Chondrocyte (in vitro differentiated cells): Measurements from ENCODE around the gene MFN2. TPM values are rescaled to one million over a fixed set of nuclear protein-coding genes. Genes with fewer than 3 reads are reported as not detected.
"Not testable (repeated sequence)": the region's sequence is repeated elsewhere in the genome, so short reads cannot be mapped to it uniquely, and the experiment has no call there.

Experiments
- DNase-seq: peaks from one replicate; pipeline ENCODE4 v3.0.0; 2021; ENCODE audit warnings: mixed read lengths, low spot score
- H3K27ac Mint-ChIP-seq: one replicate; pipeline ENCODE4 v1.8.0; 2021; ENCODE audit warnings: mild to moderate bottlenecking, moderate library complexity, mixed read lengths; ENCODE audit not compliant: unreplicated experiment
- H3K27me3 Mint-ChIP-seq: 2 replicates; pipeline ENCODE4 v1.8.0; 2021; ENCODE audit warnings: low read depth, mixed read lengths
- H3K36me3 Mint-ChIP-seq: 2 replicates; pipeline ENCODE4 v1.8.0; 2021; ENCODE audit warnings: low read depth, mixed read lengths
- H3K4me1 Mint-ChIP-seq: 2 replicates; pipeline ENCODE4 v1.8.0; 2021; ENCODE audit warnings: low read depth, mild to moderate bottlenecking, mixed read lengths
- H3K4me3 Mint-ChIP-seq: one replicate; pipeline ENCODE4 v1.8.0; 2021; ENCODE audit warnings: mild to moderate bottlenecking, moderate library complexity, mixed read lengths; ENCODE audit not compliant: unreplicated experiment
- H3K9me3 Mint-ChIP-seq: 2 replicates; pipeline ENCODE4 v1.8.0; 2021; ENCODE audit warnings: low read depth, mixed read lengths
- CTCF ChIP-seq: fragments of 200-600 bp; sonication (generic); IDR thresholded peaks from 2 replicates; pipeline ENCODE4 v1.5.0; 2021; ENCODE audit warnings: antibody characterized with exemption, mild to moderate bottlenecking, moderate library complexity
- total RNA-seq: library from RNA; stranded (reverse); gene quantifications from 3 replicates; pipeline ENCODE4 v1.2.1, GENCODE V29; 2021

MFN2 gene
- total RNA-seq, 1 donor from 2014 or later = 56.6 TPM

- peak overlapping the region; percentile 79 for H3K4me3 Mint-ChIP-seq
- H3K36me3 Mint-ChIP-seq = peaks cover 2% of the 10 kb centered on the region
- H3K27me3 Mint-ChIP-seq = no peaks in the 10 kb centered on the region
- no peak for DNase-seq
- no peaks in the 10 kb centered on the region for H3K9me3 Mint-ChIP-seq
- peak overlapping the region; percentile 76 for H3K27ac Mint-ChIP-seq
- H3K4me1 Mint-ChIP-seq = peaks cover 59% of the 10 kb centered on the region
- no peak for TF ChIP-seq CTCF
Observed at GRCh38 chr1:11935057-11935412, 45.2 kb upstream of the MFN2 start.

GRCh38 chr1:11935733-11936132 lies 44.5 kb upstream of the MFN2 start:
- Mint-ChIP-seq H3K4me1 (peaks cover 59% of the 10 kb centered on the region), H3K4me3 (peak overlapping the region; percentile 53)
- not testable (repeated sequence) for H3K27ac Mint-ChIP-seq, DNase-seq, H3K9me3 Mint-ChIP-seq, H3K27me3 Mint-ChIP-seq, H3K36me3 Mint-ChIP-seq

GRCh38 chr1:11938722-11939526 lies 41.3 kb upstream of the MFN2 start:
- Mint-ChIP-seq H3K9me3 (no peaks in the 10 kb centered on the region), H3K27ac (peak overlapping the region; percentile 51), H3K4me3 (peak overlapping the region; percentile 28)

GRCh38 chr1:11939794-11940193 lies 40.5 kb upstream of the MFN2 start:
- not testable (repeated sequence) for H3K9me3 Mint-ChIP-seq, DNase-seq, H3K4me3 Mint-ChIP-seq, H3K27me3 Mint-ChIP-seq, H3K27ac Mint-ChIP-seq, H3K36me3 Mint-ChIP-seq
- peaks cover 51% of the 10 kb centered on the region for H3K4me1 Mint-ChIP-seq

More at GRCh38 chr1:11938722-11939526, 41.3 kb upstream of the MFN2 start:
- TF ChIP-seq CTCF = no peak
- no peak for DNase-seq
- H3K27me3 Mint-ChIP-seq = no peaks in the 10 kb centered on the region
- H3K4me1 Mint-ChIP-seq = peaks cover 55% of the 10 kb centered on the region
- peaks cover 6% of the 10 kb centered on the region for H3K36me3 Mint-ChIP-seq

- Mint-ChIP-seq H3K27me3 (no peaks in the 10 kb centered on the region), H3K27ac (no peak overlapping the region), H3K4me3 (no peak overlapping the region), H3K9me3 (no peaks in the 10 kb centered on the region), H3K4me1 (peaks cover 47% of the 10 kb centered on the region), H3K36me3 (peaks cover 8% of the 10 kb centered on the region)
- DNase-seq = no peak
- no peak for TF ChIP-seq CTCF
Observed at GRCh38 chr1:11940260-11940921, 39.9 kb upstream of the MFN2 start.

- no peak for DNase-seq
- TF ChIP-seq CTCF = no peak
- H3K36me3 Mint-ChIP-seq = peaks cover 14% of the 10 kb centered on the region
- no peaks in the 10 kb centered on the region for H3K27me3 Mint-ChIP-seq
- no peaks in the 10 kb centered on the region for H3K9me3 Mint-ChIP-seq
- no peak overlapping the region for H3K27ac Mint-ChIP-seq
- no peak overlapping the region for H3K4me3 Mint-ChIP-seq
- peaks cover 31% of the 10 kb centered on the region for H3K4me1 Mint-ChIP-seq
Observed at GRCh38 chr1:11942280-11942679, 38.0 kb upstream of the MFN2 start.
